Measurements from ENCODE around the gene SGSM2.

- TF ChIP-seq POLR2A (IDR thresholded peaks at IDR 0.05; ENCODE audit: low read depth, low read length): no peak
- TF ChIP-seq TAF1 (IDR thresholded peaks at IDR 0.05; ENCODE audit: low read depth, low read length): no peak
- no peak for TF ChIP-seq POLR2AphosphoS5 (IDR thresholded peaks at IDR 0.05; ENCODE audit: low read depth, low read length)
- no peak for TF ChIP-seq POU2F2 (IDR thresholded peaks at IDR 0.05; ENCODE audit: low read depth, low read length)
- TF ChIP-seq SPI1 (IDR thresholded peaks at IDR 0.05; ENCODE audit: low read depth, low read length): no peak
- no peak for TF ChIP-seq PAX5 (IDR thresholded peaks at IDR 0.05; ENCODE audit: insufficient read depth, low read length, severe bottlenecking)
Observed at GRCh38 chr17:2386400-2387085, 49.2 kb downstream of the SGSM2 start.

Data from GM12891 (cell line).